B cell (primary cell): ENCODE results near the gene KRTAP10-3.

Experiments
- EZH2 ChIP-seq: IDR thresholded peaks from 2 replicates; pipeline ENCODE4 v1.6.1; 2012; ENCODE audit warnings: borderline replicate concordance, low read depth, mild to moderate bottlenecking, moderate library complexity, low read length; ENCODE audit not compliant: insufficient read depth, poor library complexity, severe bottlenecking
- TF ChIP-seq, protein P1 (sequence below): fragments of 200-600 bp; IDR thresholded peaks from one replicate; pipeline ENCODE4 v1.8.0; 2022; ENCODE audit warnings: antibody characterized with exemption, mild to moderate bottlenecking

DNA sequence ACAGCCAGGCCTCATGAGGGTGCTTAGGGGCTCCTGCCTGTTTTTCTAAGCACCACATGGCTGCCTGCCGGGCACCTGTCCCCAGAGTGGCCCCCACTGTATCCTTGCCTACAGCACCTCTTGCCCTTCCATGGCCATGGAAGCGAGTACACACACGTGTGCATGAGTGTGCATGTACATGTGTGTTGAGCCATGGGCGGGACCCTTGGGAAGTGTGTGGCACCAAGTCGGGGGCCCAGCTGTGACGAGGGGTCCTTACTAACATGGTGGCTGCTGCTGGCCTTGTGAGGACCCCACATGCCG lies 44.4 kb downstream of the KRTAP10-3 start:
- TF ChIP-seq, protein P1, sequence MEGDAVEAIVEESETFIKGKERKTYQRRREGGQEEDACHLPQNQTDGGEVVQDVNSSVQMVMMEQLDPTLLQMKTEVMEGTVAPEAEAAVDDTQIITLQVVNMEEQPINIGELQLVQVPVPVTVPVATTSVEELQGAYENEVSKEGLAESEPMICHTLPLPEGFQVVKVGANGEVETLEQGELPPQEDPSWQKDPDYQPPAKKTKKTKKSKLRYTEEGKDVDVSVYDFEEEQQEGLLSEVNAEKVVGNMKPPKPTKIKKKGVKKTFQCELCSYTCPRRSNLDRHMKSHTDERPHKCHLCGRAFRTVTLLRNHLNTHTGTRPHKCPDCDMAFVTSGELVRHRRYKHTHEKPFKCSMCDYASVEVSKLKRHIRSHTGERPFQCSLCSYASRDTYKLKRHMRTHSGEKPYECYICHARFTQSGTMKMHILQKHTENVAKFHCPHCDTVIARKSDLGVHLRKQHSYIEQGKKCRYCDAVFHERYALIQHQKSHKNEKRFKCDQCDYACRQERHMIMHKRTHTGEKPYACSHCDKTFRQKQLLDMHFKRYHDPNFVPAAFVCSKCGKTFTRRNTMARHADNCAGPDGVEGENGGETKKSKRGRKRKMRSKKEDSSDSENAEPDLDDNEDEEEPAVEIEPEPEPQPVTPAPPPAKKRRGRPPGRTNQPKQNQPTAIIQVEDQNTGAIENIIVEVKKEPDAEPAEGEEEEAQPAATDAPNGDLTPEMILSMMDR: no peak
- TF ChIP-seq EZH2: no peak
